HG03571 (cell line): ENCODE data around the gene CCDC92.
"Not testable (repeated sequence)": the region's sequence is repeated elsewhere in the genome, so short reads cannot be mapped to it uniquely, and the experiment has no call there.

Experiments used
- ATAC-seq: cut with Tn5 transposase; IDR thresholded peaks from one replicate; pipeline ENCODE4 v1.9.1; 2021; ENCODE audit not compliant: unreplicated experiment

CCDC92 gene

DNA sequence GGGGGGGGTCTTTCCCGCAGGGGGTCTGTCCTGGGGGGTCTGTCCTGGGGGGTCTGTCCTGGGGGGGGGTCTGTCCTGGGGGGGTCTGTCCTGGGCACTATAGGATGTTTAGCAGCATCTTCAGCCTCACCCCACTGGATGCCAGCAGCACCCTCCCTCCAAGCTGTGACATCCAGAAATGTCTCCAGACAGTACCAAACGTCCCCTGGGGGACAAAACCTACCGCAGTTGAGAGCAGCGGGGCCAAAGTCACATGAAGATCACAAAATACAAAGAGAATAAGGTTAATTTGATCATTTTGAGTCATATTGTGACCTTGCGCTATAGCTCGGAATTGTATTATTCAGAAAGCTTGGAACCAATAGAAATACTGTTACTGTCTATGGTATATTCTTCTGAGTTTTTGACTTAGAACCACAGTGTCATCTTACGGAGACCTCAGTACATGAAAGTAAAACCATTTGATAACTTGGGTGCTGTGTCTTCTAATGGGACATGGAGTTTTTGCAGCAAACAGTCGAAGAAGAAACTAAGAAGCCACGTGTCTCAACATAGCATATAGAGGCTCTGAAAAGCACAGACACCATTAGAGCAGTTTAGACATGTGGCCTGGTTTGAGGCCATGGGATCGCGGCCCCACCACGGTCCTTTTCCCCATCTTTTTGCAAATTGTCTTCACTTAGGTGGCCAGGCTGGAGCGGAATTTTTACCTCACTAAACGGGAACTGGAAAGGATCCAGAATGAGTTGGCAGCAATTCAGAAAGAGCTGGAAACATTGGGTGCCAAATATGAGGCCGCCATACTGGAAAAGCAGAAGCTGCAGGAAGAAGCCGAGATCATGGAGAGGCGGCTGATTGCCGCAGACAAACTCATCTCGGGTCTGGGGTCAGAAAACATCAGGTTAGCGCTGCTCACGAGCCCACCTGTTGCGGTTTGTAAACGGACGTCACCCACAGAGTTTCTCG is 59.9 kb downstream of the CCDC92 start:
- no peak for ATAC-seq

DNA sequence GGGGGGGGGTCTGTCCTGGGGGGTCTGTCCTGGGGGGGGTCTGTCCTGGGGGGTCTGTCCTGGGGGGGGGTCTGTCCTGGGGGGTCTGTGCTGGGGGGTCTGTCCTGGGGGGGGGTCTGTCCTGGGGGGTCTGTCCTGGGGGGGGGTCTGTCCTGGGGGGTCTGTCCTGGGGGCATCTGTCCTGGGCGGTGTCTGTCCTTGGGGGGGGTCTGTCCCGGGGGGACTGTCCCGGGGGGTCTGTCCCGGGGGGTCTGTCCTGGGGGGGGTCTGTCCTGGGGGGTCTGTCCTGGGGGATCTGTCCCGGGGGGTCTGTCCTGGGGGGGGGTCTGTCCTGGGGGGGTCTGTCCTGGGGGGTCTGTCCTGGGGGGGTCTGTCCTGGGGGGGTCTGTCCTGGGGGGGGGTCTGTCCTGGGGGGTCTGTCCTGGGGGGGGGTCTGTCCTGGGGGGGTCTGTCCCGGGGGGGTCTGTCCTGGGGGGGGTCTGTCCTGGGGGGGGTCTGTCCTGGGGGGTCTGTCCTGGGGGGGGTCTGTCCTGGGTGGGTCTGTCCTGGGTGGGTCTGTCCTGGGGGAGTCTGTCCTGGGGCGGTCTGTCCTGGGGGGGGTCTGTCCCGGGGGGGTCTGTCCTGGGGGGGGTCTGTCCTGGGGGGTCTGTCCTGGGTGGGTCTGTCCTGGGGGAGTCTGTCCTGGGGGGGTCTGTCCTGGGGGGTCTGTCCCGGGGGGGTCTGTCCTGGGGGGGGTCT is 60.8 kb downstream of the CCDC92 start:
- ATAC-seq: not testable (repeated sequence)

DNA sequence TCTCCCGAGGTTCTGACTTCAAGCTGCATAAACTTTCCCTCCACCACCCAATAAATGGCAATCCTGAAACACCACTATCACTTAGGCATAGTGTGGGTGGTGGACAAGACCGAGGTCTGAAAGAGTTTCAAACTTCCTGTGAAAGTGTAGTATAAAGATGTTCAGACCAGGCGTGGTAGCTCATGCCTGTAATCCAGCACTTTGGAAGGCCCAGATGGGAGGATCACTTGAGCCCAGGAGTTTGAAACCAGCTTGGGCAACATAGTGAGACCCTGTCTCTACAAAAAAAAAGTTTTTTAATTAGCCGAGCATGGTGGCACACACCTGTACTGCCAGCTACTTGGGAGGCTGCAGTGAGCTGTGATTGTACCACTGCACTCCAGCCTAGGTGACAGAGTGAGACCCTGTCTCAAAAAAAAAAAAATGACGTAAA is 61.9 kb downstream of the CCDC92 start:
- ATAC-seq: no peak

DNA sequence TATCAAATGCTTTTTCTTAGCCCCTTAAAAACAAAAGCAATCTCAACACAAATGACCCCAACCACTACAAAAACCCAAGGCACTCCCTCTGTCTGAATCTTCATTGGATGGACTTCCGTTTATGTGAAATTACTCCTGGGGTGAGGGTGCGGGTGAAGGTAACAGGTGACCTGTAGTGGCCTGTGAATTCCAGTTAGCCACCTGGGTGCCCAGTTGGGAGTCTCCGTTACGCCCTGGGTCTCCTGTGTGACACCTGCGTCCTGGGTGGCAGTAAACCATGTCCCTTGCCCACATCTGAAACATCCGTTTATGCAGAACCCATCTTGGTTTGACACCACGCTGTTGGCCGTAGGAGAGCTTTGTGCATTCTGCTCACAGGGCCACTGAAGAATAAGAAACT is 62.6 kb downstream of the CCDC92 start:
- ATAC-seq: no peak

DNA sequence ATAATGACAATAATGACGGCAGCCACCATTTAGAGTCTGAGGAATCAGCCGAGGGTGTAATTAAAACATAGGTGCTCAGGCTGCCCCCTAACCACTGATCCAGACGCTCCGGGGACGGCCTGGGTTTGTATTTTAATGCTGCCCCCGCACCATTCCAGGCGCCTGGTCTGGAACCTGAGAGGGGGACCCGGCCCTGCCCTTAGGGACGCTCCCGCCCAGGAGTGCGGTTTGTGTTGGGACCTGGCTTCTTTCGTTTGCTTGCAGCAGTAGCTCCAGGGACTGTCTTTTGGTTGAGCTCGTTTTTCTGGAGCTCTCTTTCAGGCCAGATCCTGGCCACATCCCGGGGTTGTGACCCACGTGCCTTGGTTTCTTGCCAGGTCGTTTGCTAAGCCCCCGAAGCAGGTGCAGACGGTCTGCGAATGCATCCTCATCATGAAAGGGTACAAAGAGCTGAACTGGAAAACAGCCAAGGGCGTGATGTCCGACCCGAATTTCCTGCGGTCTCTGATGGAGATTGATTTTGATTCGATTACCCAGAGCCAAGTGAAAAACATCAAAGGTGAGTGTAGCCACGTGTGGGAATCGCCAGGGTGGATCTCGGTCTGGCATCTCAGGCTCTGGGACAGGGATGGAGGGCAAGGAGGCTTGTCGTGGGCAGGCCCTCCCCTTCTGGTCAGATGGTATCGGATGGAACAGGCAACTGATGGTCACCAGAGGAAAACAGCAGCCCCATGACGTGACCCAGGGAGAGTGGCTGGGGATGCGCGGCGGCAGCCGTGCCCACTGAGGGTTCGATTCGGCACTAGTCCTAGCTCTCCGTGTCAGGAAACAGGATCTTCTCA is 63.5 kb downstream of the CCDC92 start:
- ATAC-seq: no peak

DNA sequence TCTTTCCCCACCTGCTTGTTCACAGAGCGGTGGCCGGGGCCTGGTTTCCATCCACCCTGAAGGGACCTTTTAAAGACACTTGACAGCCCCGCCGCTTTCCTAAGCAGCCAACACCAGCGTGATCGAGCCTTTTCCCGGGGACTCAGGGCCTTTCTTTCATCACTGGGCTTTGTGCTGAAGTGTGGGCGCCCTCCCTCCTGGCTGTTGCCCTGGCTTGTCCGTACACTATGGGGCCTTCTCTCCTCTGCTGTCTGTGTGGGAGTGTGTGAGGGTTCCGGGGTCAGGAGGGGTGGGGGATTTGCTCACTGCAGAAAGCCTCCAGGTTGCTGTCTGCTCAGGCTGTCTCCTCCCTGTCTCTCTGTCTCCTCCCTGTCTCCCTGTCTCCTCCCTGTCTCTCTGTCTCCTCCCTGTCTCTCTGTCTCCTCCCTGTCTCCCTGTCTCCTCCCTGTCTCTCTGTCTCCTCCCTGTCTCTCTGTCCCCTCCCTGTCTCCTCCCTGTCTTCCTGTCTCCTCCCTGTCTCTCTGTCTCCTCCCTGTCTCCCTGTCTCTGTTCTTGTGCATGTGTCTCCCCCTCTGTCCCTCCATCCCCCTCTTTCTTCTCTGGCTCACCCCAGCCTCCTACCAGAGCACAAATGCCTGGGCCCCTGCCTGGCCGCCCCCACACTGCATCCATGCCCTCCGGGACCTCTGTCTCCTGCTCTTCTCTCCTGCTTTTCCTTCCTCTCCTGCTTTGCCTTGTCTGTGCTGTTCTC is 64.7 kb downstream of the CCDC92 start:
- ATAC-seq: no peak

DNA sequence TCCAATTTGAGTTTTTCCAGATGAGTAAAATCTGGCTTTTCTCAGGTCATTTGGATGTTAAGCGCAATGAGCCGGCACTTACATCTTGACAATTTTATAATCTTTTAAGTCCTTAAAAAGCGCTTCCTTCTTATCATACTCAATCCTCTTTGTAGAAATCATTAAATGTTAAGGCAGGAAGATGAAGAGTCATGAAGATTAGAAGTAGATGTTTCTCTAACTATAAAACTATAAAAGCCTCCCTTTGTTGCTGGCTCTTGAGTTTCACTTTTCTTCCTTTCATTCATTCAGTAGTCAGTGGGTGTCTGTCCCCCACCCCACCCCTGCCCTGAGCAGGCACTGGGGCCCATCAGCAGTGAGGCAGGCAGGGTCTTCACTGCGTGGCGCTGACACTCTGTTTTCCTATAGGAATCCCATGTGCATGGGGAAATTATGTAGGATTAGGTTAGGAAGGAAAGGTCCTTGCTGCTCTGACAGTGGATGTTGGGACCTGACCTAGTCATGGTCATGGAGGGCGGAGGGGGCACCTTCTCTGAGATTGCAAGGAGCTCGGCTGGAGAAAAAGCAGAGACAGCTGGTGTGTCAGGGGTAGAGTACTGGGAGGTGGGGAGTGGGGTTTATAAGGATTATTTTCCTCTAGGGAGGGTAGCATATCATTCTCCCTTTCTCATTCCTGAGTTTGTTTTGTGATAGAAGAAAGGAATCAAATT is 65.8 kb downstream of the CCDC92 start:
- no peak for ATAC-seq

DNA sequence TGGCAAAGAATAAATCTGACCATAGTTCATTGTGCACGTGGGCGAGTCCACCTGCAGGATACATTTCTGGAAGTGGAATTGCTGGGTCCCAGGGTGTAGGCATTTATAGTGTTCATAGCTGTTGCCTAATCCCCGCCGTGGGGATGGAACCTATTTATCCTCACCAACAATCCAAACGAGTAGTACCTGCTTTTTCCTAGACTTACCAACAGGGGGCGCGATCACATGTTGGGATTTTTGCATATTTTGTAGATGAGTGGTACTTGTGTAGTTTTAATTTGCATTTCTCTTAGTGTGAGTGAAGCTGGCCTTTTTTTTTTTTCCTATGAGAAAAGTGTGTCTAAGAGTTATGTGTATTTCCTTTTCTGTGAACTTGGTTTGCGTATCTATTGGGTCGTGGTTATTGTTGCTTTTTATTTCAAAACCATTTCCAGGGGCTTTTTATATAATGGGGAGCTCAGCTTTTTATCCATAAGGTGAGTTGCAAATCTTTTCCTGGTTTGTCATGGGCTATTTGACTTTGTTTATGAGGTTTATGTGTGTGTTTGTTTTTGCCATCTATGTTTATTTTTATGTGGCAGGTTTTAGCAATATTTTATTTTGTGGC is 67.2 kb downstream of the CCDC92 start:
- ATAC-seq: no peak

DNA sequence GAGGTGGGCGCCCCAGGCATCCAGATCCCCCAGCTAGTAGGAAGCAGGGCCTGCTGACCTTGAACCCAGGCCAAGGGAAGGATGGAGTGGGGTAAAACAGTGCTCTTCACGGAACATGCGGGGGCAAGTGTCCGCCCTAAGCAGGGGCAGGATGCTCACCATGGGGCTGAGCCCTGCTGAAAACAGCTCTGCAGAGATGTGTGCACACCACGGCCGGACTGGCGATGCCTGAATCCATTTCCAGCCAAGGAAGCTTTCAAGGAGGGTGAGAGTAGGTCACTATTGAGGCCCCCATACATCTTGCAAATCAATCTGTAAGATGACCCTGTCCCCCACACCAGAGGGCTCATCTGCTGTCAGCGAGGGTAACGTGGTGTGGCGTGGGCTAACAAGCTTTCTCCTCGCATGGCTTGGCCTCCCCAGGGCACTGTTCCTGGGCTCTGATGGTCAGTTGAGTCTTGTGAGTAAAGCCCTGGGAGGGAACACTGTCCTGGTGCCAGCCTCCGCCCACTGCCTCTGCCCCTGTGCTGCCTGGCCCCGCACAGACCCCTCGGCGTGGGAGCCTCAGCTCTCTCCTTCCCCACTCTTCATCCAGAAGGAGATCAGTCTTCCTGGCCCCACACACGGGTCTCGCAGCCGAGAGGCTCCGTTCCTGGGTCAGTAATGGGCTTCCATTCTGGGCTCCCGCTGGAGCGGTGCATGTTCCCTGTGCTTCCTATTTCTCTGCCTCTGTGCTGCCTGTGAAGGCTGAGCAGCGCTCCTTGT is 69.1 kb downstream of the CCDC92 start:
- ATAC-seq: no peak

DNA sequence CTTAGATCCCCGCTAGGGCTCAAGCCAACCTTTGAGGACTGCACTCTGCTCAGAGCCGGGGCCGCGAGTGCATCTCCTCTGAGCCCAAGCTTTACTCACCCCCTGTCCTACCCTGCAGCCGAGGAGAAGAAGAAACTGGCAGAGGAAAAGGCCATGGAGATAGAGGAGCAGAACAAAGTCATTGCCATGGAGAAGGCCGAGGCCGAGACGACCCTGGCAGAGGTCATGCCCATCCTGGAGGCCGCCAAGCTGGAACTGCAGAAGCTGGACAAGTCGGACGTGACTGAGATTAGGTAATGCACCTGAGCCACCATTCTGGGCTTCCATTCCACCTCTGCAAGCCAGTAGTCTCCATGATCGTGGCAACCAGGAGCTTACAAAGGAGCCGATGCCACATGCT is 69.8 kb downstream of the CCDC92 start:
- ATAC-seq: no peak

DNA sequence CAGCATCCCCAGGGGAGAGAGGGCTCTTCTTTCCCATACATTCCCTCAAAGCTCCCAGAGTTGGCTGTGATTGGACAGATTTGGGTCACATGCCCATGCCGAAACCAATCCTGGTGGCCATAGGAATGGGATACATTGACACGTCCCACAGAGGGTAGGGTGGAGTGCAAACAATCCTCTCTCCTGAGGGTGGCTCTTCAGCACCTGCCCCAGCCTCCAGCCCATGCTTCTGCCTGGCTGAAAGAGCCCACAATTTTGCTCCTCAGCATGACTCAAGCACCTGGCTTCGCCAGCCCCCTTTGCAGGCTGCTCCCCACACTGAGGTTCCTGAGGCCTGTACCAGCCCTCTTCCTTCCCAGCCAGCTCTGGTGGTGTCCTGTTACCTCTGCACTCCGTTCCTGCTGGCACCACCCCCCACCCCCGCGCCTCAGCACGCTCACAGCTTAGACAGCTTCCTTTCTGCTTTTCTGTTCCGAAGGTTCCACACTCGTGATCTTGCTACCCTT is 71.7 kb downstream of the CCDC92 start:
- no peak for ATAC-seq

DNA sequence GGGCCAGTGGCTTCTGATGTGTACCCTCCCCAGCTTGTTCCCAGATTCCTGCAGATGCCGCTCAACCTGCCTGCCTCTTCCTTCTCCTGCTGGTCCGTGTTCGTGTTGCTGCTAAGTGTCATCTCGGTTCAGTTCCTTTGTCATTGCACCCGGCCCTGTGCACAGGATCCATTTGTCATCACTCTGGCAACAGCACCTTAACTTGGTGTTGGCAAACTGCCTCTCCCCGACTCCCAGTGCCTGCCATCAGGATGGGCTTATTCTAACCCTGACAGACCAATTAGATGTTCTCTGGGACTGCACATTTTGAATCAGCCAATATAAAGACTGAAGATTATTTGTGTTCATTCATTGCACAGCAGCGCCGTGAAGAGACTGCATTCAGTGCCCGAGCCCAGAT is 73.3 kb downstream of the CCDC92 start:
- no peak for ATAC-seq

DNA sequence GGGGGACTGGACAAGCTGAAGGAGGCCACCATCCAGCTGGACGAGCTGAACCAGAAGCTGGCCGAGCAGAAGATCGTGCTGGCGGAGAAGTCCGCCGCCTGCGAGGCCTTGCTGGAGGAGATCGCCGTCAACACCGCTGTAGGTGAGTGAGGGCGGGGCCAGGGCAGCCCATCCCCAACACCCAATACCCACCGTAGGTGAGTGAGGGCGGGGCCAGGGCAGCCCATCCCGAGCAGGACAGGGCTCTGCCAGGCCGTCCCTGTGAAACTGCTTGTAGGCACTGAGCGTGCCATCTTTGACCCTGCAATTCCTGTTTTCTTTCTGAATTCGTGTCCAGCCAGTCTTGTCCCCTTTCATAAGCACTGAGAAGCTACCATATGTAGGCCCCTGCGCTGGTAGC is 74.0 kb downstream of the CCDC92 start:
- no peak for ATAC-seq

DNA sequence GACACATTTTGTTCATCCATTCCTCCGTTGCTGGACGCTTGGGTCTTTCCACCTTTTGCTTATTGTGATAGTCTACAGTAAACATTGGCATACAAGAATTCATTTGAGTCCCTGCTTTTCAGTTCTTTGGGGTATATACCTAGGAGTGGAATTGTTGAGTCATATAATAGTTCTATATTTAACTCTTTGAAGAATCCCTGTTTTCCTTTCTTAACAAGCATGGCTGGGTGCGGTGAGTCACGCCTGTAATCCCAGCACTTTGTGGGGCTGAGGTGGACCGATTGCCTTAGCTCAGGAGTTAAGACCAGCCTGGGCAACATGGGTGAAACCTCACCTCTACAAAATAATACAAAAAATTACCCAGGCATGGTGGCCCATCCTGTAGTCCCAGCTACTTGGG is 75.4 kb downstream of the CCDC92 start:
- ATAC-seq: no peak

DNA sequence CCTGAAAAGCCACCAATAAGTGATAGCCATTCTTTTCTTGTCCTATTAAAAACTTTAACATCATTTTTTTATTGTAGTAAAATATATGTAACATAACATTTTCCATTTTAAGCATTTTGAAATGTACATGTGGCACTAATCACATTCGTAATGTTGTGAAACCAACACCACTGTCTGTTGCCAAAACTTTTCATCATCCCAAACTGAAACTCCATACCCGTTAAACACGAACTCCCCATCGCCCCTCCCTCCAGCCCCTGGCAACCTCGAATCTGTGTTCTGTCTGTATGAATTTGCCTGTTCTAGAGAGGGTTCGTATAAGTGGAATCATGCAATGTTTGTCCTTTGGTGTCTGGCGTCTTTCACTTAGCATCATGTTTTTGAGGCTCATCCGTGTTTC is 75.9 kb downstream of the CCDC92 start:
- no peak for ATAC-seq

DNA sequence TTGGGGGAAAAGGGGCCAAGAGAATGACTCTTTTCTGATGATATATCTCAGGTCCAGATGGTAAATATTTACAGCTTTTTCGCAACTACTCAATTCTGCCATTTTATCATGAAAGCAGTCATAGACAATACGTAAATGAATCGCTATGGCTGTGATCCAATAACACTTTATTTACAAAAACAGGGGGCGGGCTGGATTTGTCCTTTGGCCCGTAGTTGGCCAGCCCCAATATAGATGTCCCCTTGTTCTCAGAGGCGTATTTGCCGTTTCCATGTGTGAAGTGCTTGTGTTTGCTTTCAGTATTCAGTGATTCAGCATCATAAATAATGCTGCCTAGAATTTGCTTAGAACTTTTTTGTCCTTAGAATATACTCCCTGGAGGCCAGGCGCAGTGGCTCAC is 77.2 kb downstream of the CCDC92 start:
- no peak for ATAC-seq

DNA sequence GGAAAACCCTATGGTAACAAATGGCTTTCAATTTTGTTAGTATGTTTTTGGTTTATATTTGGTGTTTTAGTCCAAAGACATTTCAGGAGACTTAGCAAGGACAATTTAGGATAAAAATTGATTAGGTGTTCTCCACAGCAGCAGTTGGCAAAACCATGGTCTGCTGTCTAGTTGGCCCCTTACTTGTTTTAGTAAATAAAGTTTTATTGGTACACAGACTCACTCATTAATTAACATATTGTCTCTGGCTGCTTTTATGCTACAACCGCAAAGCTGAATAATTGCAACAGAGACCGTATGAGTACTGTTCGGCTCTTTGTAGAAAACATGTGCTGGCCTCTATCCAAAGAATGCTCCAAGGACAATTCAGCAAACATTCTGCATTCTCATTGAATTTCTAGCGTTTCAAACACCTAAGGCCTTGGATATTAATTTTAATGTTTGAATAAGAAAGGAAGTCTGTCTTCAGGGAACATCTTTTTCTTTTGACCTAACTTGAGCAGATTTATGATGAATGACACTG is 77.7 kb downstream of the CCDC92 start:
- no peak for ATAC-seq

DNA sequence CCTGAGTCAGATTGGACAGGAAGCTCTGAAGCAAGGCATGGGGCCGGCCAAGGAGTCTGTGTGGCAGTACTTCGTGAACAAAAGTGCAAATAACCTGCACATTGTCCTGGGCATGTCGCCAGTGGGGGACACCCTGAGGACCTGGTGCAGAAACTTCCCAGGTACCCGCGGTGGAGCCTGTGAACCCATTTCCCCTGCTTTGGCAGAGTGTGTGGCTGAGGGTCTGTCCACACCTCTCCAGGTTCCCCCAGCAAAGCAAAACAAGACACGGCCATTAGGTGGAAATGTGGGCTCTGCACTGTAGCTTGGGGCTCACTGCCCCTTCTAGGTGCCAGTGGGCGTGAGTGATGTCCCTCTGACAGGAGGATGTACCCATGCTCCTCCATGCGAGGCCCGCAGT is 79.4 kb downstream of the CCDC92 start:
- ATAC-seq: no peak
